Measurements from ENCODE around the gene SSX2IP.

SSX2IP gene

DNA sequence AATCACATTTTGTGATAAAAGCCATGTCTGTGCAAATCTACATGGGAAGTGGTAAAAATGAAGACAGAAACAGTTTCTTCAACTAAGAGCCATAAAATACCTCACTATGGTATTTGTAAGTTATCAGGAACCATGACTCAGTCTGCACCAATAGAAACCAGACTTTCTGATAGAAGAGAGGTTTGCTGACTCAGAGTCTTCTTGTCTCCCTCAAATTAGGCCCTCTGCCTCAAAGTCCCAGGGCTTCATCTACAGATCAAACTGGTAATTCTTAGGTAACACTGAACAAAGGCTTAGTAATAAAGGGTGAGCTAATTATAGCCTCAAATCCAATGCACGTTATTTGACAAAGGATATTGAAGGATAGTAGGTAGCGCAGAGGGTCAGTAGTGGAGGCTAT is 30.9 kb upstream of the SSX2IP start:
- DNase-seq (ENCODE audit: low read depth), result peak; percentile 6
- in situ Hi-C loops (cut with HindIII; ENCODE audit: low sequenced_read_pairs), result no loop called here

GRCh38 chr1:84720221-84720780 is 30.0 kb upstream of the SSX2IP start:
- no peak for TF ChIP-seq CTCF (IDR thresholded peaks at IDR 0.05; ENCODE audit: low read depth, low read length, missing control alignments)
- no peak for DNase-seq (ENCODE audit: low read depth)
- in situ Hi-C loops (cut with HindIII; ENCODE audit: low sequenced_read_pairs), result no loop called here
- H3K4me3 ChIP-seq (ENCODE audit: low read depth, low read length), result no peak overlapping the region

More for the DNA sequence above, 30.9 kb upstream of the SSX2IP start:
- H3K4me3 ChIP-seq (ENCODE audit: low read depth, low read length), result no peak overlapping the region
- no peak for TF ChIP-seq CTCF (IDR thresholded peaks at IDR 0.05; ENCODE audit: low read depth, low read length, missing control alignments)

DNA sequence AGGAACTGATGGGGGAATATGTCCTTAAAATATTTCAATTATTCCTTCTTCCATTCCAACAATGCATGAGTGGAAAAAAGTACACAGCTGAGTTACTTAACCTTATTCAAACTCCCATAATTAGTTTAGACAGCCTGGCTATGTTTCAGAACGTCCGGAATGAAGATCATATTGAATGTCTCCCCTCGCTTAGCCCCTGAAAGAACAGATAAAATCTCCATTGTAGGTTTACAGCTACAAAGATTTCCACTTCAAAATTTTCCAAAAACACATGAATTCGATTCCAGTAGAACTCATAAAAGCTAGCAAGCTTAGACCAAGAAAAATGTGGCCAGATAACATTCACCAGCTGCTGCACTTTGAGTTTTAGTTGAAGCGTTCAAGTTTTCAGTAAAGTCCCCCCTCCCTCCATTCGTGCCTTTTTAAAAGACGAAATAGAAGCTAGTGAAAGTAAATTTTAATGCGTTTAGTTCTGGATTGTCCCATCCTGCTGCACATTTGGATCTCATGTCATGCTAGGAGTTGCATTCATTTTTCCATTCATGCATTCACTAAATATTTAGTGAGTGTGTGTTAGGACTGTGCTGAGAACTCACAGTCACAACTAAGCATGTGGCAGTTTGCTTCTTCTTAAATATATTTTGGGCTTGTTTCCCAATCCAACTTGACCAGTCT is 29.4 kb upstream of the SSX2IP start:
- no peak for TF ChIP-seq CTCF (IDR thresholded peaks at IDR 0.05; ENCODE audit: low read depth, low read length, missing control alignments)
- no peak for DNase-seq (ENCODE audit: low read depth)
- in situ Hi-C loops (cut with HindIII; ENCODE audit: low sequenced_read_pairs), result no loop called here
- H3K4me3 ChIP-seq (ENCODE audit: low read depth, low read length), result no peak overlapping the region

DNA sequence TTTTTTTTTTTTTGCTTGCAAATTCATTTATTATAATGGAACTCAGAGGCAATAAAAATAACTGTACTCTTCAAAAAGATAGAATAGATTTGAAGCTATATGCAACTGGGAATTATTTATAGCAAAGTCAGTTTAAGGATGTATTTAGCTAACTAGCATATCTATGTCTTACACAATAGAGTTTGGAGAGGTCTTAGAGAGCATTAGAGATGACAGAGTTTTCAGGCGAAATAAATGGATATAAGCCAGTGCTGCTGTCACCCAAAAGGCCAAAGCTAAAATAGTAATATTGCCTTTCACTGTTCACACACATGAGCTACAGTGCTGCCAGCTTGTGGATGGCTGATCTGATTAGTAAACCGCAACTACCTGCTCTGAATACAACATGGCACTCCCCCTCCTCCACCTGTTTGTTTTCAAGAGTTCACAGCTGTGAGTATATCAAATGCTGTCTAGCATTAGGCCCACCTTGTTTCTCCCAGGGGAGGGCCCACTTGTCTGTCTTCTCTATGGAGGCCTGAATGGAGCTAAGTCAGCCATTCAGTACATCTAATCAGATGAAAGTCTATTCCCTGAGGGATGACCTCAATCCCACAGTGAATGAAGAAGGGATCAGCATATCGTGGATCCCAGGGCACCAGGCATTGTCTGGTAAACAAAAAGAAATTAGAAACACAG is 25.2 kb upstream of the SSX2IP start:
- DNase-seq (ENCODE audit: low read depth), result no peak
- no peak for TF ChIP-seq CTCF (IDR thresholded peaks at IDR 0.05; ENCODE audit: low read depth, low read length, missing control alignments)
- H3K4me3 ChIP-seq (ENCODE audit: low read depth, low read length), result no peak overlapping the region
- in situ Hi-C loops (cut with HindIII; ENCODE audit: low sequenced_read_pairs), result no loop called here

GRCh38 chr1:84712276-84712874 is 22.1 kb upstream of the SSX2IP start:
- DNase-seq (ENCODE audit: low read depth), result peak; percentile 76
- in situ Hi-C loops (cut with HindIII; ENCODE audit: low sequenced_read_pairs), result no loop called here
- no peak overlapping the region for H3K4me3 ChIP-seq (ENCODE audit: low read depth, low read length)
- no peak for TF ChIP-seq CTCF (IDR thresholded peaks at IDR 0.05; ENCODE audit: low read depth, low read length, missing control alignments)

GRCh38 chr1:84711869-84712268 is 21.6 kb upstream of the SSX2IP start:
- no peak for TF ChIP-seq CTCF (IDR thresholded peaks at IDR 0.05; ENCODE audit: low read depth, low read length, missing control alignments)
- DNase-seq (ENCODE audit: low read depth), result no peak
- in situ Hi-C loops (cut with HindIII; ENCODE audit: low sequenced_read_pairs), result no loop called here

More at GRCh38 chr1:84711869-84712268, 21.6 kb upstream of the SSX2IP start:
- no peak overlapping the region for H3K4me3 ChIP-seq (ENCODE audit: low read depth, low read length)
